Measurements from ENCODE around the gene PPA2.
"Not testable (repeated sequence)": the region's sequence is repeated elsewhere in the genome, so short reads cannot be mapped to it uniquely, and the experiment has no call there.

PPA2 gene

GRCh38 chr4:105422207-105422920, 51.5 kb downstream of the PPA2 start:
- no peak overlapping the region for H3K4me3 ChIP-seq (ENCODE audit: low read length)
- H3K27me3 ChIP-seq (ENCODE audit: control insufficient read depth, insufficient read depth, low read length): no peaks in the 10 kb centered on the region
- H3K9me3 ChIP-seq (ENCODE audit: control insufficient read depth, low read length): no peaks in the 10 kb centered on the region
- H3K36me3 ChIP-seq (ENCODE audit: control insufficient read depth, insufficient read depth, low read length): no peaks in the 10 kb centered on the region
- H3K9ac ChIP-seq (ENCODE audit: low read length): no peak overlapping the region
- no peaks in the 10 kb centered on the region for H3K4me1 ChIP-seq (ENCODE audit: control insufficient read depth, insufficient read depth, low read length)

- H3K4me1 ChIP-seq (ENCODE audit: control insufficient read depth, insufficient read depth, low read length): no peaks in the 10 kb centered on the region
- no peaks in the 10 kb centered on the region for H3K9me3 ChIP-seq (ENCODE audit: control insufficient read depth, low read length)
- H3K36me3 ChIP-seq (ENCODE audit: control insufficient read depth, insufficient read depth, low read length): no peaks in the 10 kb centered on the region
- H3K4me3 ChIP-seq (ENCODE audit: low read length): no peak overlapping the region
- no peaks in the 10 kb centered on the region for H3K27me3 ChIP-seq (ENCODE audit: control insufficient read depth, insufficient read depth, low read length)
- no peak overlapping the region for H3K9ac ChIP-seq (ENCODE audit: low read length)
Measured at GRCh38 chr4:105417624-105418023, 56.2 kb downstream of the PPA2 start.

GRCh38 chr4:105415281-105415744, 58.5 kb downstream of the PPA2 start:
- H3K27me3 ChIP-seq (ENCODE audit: control insufficient read depth, insufficient read depth, low read length): no peaks in the 10 kb centered on the region
- no peak overlapping the region for H3K9ac ChIP-seq (ENCODE audit: low read length)

GRCh38 chr4:105414316-105414715, 59.5 kb downstream of the PPA2 start:
- no peak overlapping the region for H3K9ac ChIP-seq (ENCODE audit: low read length)
- no peaks in the 10 kb centered on the region for H3K36me3 ChIP-seq (ENCODE audit: control insufficient read depth, insufficient read depth, low read length)
- H3K9me3 ChIP-seq (ENCODE audit: control insufficient read depth, low read length): no peaks in the 10 kb centered on the region
- no peaks in the 10 kb centered on the region for H3K4me1 ChIP-seq (ENCODE audit: control insufficient read depth, insufficient read depth, low read length)
- no peaks in the 10 kb centered on the region for H3K27me3 ChIP-seq (ENCODE audit: control insufficient read depth, insufficient read depth, low read length)
- no peak overlapping the region for H3K4me3 ChIP-seq (ENCODE audit: low read length)

More at GRCh38 chr4:105415281-105415744, 58.5 kb downstream of the PPA2 start:
- no peaks in the 10 kb centered on the region for H3K4me1 ChIP-seq (ENCODE audit: control insufficient read depth, insufficient read depth, low read length)
- H3K4me3 ChIP-seq (ENCODE audit: low read length): no peak overlapping the region
- H3K36me3 ChIP-seq (ENCODE audit: control insufficient read depth, insufficient read depth, low read length): no peaks in the 10 kb centered on the region
- no peaks in the 10 kb centered on the region for H3K9me3 ChIP-seq (ENCODE audit: control insufficient read depth, low read length)

GRCh38 chr4:105409135-105409534, 64.7 kb downstream of the PPA2 start:
- H3K9me3 ChIP-seq (ENCODE audit: control insufficient read depth, low read length); H3K4me1 ChIP-seq (ENCODE audit: control insufficient read depth, insufficient read depth, low read length); H3K9ac ChIP-seq (ENCODE audit: low read length); H3K36me3 ChIP-seq (ENCODE audit: control insufficient read depth, insufficient read depth, low read length); H3K27me3 ChIP-seq (ENCODE audit: control insufficient read depth, insufficient read depth, low read length); H3K4me3 ChIP-seq (ENCODE audit: low read length): not testable (repeated sequence)

DNA sequence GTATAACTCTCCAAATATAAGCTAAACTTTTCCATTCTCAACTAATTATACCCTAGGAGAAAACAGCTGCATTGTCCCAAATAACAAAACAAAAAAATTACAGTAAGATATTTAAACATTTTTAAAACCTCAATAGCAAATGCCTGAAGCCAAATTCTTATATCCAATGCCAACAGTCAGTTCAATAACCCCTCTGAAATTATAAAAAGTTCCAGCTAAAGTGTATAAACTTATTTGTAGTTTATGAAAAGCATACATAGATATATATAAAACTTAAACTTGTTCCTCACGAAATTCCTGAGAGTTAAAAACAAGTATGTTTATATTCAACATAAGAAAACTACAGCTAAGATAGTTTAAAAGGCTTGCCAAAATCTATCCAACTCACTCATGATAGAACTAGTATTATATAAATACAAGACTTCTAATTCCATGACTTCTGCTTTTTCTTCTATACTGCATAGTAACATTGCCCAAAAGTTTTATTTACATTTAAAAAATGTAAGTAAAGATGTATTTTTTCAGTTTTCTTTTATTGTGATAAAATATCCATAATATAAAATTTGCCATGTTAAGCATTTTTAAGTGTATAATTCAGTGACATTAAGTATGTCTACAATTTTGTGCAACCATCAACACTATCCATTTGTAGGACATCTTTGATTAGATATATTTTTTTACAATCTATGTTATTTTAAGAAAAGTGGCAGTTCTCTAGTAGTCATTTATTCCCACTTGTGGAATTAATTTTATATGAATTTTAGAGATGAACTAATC, 72.8 kb downstream of the PPA2 start:
- Histone ChIP-seq H3K9me3 (ENCODE audit: control insufficient read depth, low read length) (no peaks in the 10 kb centered on the region), H3K4me1 (ENCODE audit: control insufficient read depth, insufficient read depth, low read length) (no peaks in the 10 kb centered on the region), H3K9ac (ENCODE audit: low read length) (no peak overlapping the region), H3K27me3 (ENCODE audit: control insufficient read depth, insufficient read depth, low read length) (no peaks in the 10 kb centered on the region), H3K36me3 (ENCODE audit: control insufficient read depth, insufficient read depth, low read length) (no peaks in the 10 kb centered on the region), H3K4me3 (ENCODE audit: low read length) (no peak overlapping the region)

DNA sequence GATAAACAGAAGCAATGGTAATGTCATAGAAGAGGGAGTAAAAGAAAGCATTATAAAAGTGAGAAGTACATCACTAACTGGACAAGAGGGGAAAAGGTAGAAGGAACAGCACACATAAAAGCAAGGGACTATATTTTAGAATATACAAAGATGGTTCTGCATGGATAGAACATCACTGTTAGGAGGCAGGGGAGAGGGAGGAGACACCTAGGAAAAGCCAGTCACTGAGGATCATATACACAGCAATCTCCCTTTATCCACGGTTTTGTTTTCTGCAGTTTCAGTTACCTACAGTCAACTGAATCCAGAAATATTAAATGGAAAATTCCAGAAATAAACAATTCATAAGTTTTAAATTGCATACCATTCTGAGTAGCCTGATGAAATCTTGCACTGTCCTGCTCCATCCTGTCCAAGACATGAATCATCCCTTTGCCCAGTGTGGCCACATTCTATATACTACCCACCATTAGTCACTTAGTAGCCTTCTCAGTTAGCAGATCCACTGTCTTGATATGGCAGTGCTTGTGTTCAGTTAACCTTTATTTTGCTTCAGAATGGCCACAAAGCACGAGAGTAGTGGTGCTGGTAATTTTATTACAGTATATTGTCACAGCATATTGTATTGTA, 74.2 kb downstream of the PPA2 start:
- Histone ChIP-seq H3K36me3 (ENCODE audit: control insufficient read depth, insufficient read depth, low read length) (no peaks in the 10 kb centered on the region), H3K4me3 (ENCODE audit: low read length) (no peak overlapping the region), H3K27me3 (ENCODE audit: control insufficient read depth, insufficient read depth, low read length) (no peaks in the 10 kb centered on the region), H3K9me3 (ENCODE audit: control insufficient read depth, low read length) (no peaks in the 10 kb centered on the region), H3K4me1 (ENCODE audit: control insufficient read depth, insufficient read depth, low read length) (no peaks in the 10 kb centered on the region), H3K9ac (ENCODE audit: low read length) (no peak overlapping the region)

DNA sequence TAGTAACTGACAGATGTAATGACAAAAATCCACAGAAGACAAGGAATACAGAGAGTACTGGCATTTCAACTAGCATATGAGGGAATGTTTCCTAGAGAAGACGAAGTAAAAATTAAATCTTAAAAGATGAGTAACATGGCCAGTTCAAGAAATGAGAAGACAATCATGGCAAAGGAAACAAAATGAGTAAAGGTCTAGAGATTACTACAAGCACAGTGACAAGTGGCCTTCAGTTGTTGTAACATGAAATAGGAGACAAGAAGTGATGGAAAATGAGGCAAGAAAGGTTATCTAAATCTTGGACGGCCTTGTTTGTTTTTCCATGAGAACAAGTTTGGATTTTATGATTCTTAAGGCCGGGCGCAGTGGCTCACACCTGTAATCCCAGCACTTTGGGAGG, 81.0 kb downstream of the PPA2 start:
- H3K9me3 ChIP-seq (ENCODE audit: control insufficient read depth, low read length): no peaks in the 10 kb centered on the region
- H3K4me3 ChIP-seq (ENCODE audit: low read length): no peak overlapping the region
- no peaks in the 10 kb centered on the region for H3K27me3 ChIP-seq (ENCODE audit: control insufficient read depth, insufficient read depth, low read length)
- no peak overlapping the region for H3K9ac ChIP-seq (ENCODE audit: low read length)
- no peaks in the 10 kb centered on the region for H3K36me3 ChIP-seq (ENCODE audit: control insufficient read depth, insufficient read depth, low read length)
- no peaks in the 10 kb centered on the region for H3K4me1 ChIP-seq (ENCODE audit: control insufficient read depth, insufficient read depth, low read length)

DNA sequence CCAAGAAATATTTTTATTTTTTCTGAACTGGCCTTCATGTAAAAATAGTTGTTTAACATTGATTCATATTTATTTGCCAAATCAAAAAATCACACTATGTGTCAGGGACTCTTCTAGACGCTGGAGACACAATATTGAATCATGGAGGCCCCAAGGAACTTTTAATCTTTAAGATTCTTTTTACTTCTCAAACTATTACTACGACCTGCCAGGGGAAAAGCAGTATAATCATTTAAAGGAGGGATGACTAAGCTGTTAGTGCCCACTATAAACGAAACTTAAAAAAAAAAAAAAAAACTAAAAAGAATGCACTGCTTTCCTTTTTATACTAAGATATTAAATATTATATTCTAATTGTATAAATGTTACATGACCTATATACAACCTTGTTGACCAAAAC, 84.7 kb downstream of the PPA2 start:
- no peaks in the 10 kb centered on the region for H3K4me1 ChIP-seq (ENCODE audit: control insufficient read depth, insufficient read depth, low read length)
- no peaks in the 10 kb centered on the region for H3K27me3 ChIP-seq (ENCODE audit: control insufficient read depth, insufficient read depth, low read length)
- no peaks in the 10 kb centered on the region for H3K9me3 ChIP-seq (ENCODE audit: control insufficient read depth, low read length)
- H3K36me3 ChIP-seq (ENCODE audit: control insufficient read depth, insufficient read depth, low read length): no peaks in the 10 kb centered on the region
- no peak overlapping the region for H3K4me3 ChIP-seq (ENCODE audit: low read length)
- no peak overlapping the region for H3K9ac ChIP-seq (ENCODE audit: low read length)

- Histone ChIP-seq H3K9me3 (ENCODE audit: control insufficient read depth, low read length) (no peaks in the 10 kb centered on the region), H3K36me3 (ENCODE audit: control insufficient read depth, insufficient read depth, low read length) (no peaks in the 10 kb centered on the region), H3K4me1 (ENCODE audit: control insufficient read depth, insufficient read depth, low read length) (no peaks in the 10 kb centered on the region), H3K4me3 (ENCODE audit: low read length) (no peak overlapping the region), H3K27me3 (ENCODE audit: control insufficient read depth, insufficient read depth, low read length) (no peaks in the 10 kb centered on the region), H3K9ac (ENCODE audit: low read length) (no peak overlapping the region)
Measured at GRCh38 chr4:105387466-105387865, 86.4 kb downstream of the PPA2 start.

DNA sequence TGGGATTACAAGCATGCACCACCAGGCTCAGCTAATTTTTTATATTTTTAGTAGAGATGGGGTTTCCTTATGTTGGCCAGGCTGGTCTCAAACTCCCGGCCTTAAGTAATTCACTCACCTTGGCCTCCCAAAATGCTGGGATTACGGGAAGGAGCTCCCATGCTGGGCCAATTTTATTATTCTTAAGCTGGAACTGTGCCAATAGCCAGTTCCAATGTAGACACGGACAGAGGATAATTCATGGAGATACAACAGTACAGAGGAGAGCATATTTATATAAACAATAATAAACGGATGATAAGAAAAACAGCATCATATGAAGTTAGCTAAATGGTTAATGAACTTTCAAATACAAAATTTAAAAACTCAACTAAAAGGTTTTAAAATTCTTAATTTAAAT, 87.8 kb downstream of the PPA2 start:
- Histone ChIP-seq H3K9me3 (ENCODE audit: control insufficient read depth, low read length) (no peaks in the 10 kb centered on the region), H3K9ac (ENCODE audit: low read length) (no peak overlapping the region), H3K4me1 (ENCODE audit: control insufficient read depth, insufficient read depth, low read length) (no peaks in the 10 kb centered on the region), H3K4me3 (ENCODE audit: low read length) (no peak overlapping the region), H3K27me3 (ENCODE audit: control insufficient read depth, insufficient read depth, low read length) (no peaks in the 10 kb centered on the region), H3K36me3 (ENCODE audit: control insufficient read depth, insufficient read depth, low read length) (no peaks in the 10 kb centered on the region)

DNA sequence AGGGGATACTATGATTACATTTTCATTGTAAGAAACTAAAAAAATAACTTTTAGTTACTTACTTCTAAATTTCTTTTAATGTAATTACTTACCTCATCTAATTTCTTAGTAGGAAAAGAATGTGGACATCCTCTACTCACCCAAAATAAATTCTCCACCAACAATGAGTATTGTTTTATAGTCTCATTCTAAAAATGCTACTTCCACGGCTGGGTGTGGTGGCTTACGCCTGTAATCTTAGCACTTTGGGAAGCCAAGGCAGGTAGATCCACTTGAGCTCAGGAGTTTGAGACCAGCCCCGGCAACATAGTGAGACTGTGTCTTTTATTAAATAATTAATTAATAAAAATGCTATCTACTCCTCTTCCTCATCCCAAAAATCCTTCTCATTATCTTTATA, 99.8 kb downstream of the PPA2 start:
- Histone ChIP-seq H3K9me3 (ENCODE audit: control insufficient read depth, low read length) (no peaks in the 10 kb centered on the region), H3K4me1 (ENCODE audit: control insufficient read depth, insufficient read depth, low read length) (no peaks in the 10 kb centered on the region), H3K27me3 (ENCODE audit: control insufficient read depth, insufficient read depth, low read length) (no peaks in the 10 kb centered on the region), H3K9ac (ENCODE audit: low read length) (no peak overlapping the region), H3K36me3 (ENCODE audit: control insufficient read depth, insufficient read depth, low read length) (no peaks in the 10 kb centered on the region), H3K4me3 (ENCODE audit: low read length) (no peak overlapping the region)
